ENCODE results near the gene PDXP.
"Not testable (repeated sequence)": the region's sequence is repeated elsewhere in the genome, so short reads cannot be mapped to it uniquely, and the experiment has no call there.

Gene PDXP

GRCh38 chr22:37658133-37659065 is at the start of gene PDXP:
TSS of gene PDXP (plus strand) at chr22:37658723. CDS start at chr22:37658783, 60 bp downstream.
- DNase-seq (ENCODE audit: low read depth) = peak; percentile 100

GRCh38 chr22:37609240-37610152 is 49.0 kb upstream of the PDXP start:
- peak; percentile 26 for DNase-seq (ENCODE audit: low read depth)

GRCh38 chr22:37610153-37610475 is 48.4 kb upstream of the PDXP start:
- DNase-seq (ENCODE audit: low read depth) = not testable (repeated sequence)

GRCh38 chr22:37610480-37611129 is 47.9 kb upstream of the PDXP start:
- DNase-seq (ENCODE audit: low read depth) = no peak

- no peak for DNase-seq (ENCODE audit: low read depth)
Measured at GRCh38 chr22:37611207-37611606, 47.3 kb upstream of the PDXP start.

GRCh38 chr22:37616201-37617083 is 42.1 kb upstream of the PDXP start:
- no peak for DNase-seq (ENCODE audit: low read depth)

- DNase-seq (ENCODE audit: low read depth) = no peak
Measured at GRCh38 chr22:37617431-37617830, 41.1 kb upstream of the PDXP start.

- no peak for DNase-seq (ENCODE audit: low read depth)
Measured at GRCh38 chr22:37618072-37618656, 40.4 kb upstream of the PDXP start.

GRCh38 chr22:37618674-37619073 is 39.8 kb upstream of the PDXP start:
- DNase-seq (ENCODE audit: low read depth) = no peak

- DNase-seq (ENCODE audit: low read depth) = no peak
Measured at GRCh38 chr22:37619991-37620390, 38.5 kb upstream of the PDXP start.

- no peak for DNase-seq (ENCODE audit: low read depth)
Measured at GRCh38 chr22:37621352-37621860, 37.1 kb upstream of the PDXP start.

GRCh38 chr22:37623075-37624016 is 35.2 kb upstream of the PDXP start:
- no peak for DNase-seq (ENCODE audit: low read depth)

GRCh38 chr22:37624017-37624365 is 34.5 kb upstream of the PDXP start:
- no peak for DNase-seq (ENCODE audit: low read depth)

- no peak for DNase-seq (ENCODE audit: low read depth)
Measured at GRCh38 chr22:37624876-37625275, 33.6 kb upstream of the PDXP start.

- no peak for DNase-seq (ENCODE audit: low read depth)
Measured at GRCh38 chr22:37625737-37626136, 32.8 kb upstream of the PDXP start.

- peak; percentile 67 for DNase-seq (ENCODE audit: low read depth)
Measured at GRCh38 chr22:37626144-37626543, 32.4 kb upstream of the PDXP start.

GRCh38 chr22:37626556-37627075 is 31.9 kb upstream of the PDXP start:
- DNase-seq (ENCODE audit: low read depth) = no peak

GRCh38 chr22:37627121-37627520 is 31.4 kb upstream of the PDXP start:
- no peak for DNase-seq (ENCODE audit: low read depth)

- DNase-seq (ENCODE audit: low read depth) = no peak
Measured at GRCh38 chr22:37627545-37627944, 31.0 kb upstream of the PDXP start.

Measured in iris pigment epithelial cell (primary cell).